ENCODE measurements around the gene TMEM120B.

TMEM120B gene

DNA sequence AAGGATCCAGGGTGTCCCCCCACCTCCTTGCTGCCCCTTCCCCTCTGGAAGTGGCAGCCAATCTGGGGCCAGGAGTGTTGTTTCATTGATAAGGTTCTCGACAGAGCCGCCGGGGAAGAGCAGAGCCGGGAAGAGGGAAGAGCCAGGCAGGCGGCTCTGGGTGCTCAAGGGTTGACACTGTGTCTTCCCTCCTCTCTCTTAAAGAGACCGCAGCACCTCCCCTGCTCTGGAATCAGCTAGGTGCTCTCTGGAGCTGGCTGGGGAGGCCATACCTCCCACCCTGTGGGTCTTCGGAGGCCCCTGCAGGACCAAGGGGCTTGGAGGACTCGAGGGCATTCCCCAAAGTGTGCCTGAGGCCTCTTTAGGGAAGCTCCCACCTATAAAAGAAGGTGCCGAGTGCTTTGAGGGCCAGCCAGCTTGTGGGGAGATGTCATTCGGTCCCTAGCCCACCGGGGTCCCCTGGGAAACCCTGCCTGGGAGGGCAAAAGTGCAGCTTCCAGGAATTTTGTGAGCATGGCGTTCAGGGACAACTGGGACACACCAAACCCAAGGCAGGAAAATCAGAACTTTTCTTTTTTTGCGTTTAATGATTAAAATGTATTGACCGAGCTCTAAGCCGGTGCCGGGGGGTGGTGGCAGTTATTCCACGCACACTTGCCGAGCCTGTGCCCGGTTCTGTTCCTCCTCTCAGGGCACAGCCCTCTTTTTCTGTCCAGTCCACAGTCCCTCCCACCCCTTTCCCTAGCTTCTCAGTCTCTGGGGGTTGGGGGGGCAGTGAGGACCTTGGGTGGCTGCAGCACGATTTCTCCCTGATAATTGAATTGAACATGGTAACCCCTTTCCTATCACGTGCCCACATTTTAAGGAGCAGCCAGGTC is 94.2 kb downstream of the TMEM120B start:
- Histone ChIP-seq H3K4me3 (ENCODE audit: low read length) (no peak overlapping the region), H2BK15ac (replicated peaks; ENCODE audit: low read depth) (no peak overlapping the region), H3K56ac (ENCODE audit: low read length) (peak overlapping the region; percentile 73), H2BK5ac (ENCODE audit: low read length) (peak overlapping the region; percentile 62), H3K27ac (ENCODE audit: low read depth, low read length) (no peak overlapping the region), H4K5ac (ENCODE audit: low read length) (no peak overlapping the region), H3K4ac (ENCODE audit: low read depth, low read length) (no peak overlapping the region), H4K8ac (ENCODE audit: low read depth, low read length) (no peak overlapping the region), H3K79me2 (ENCODE audit: control insufficient read depth, insufficient read depth, low read length) (peaks cover 64% of the 10 kb centered on the region), H3K36me3 (ENCODE audit: control insufficient read depth, insufficient read depth, low read length) (peaks cover 2% of the 10 kb centered on the region), H2AK5ac (ENCODE audit: low read length) (no peak overlapping the region), H3K23ac (ENCODE audit: low read length) (peak overlapping the region; percentile 89), H3K9ac (ENCODE audit: low read length) (peak overlapping the region; percentile 66), H3K4me2 (ENCODE audit: low read length) (peak overlapping the region; percentile 45), H3K27me3 (ENCODE audit: insufficient read depth, low read length, poor library complexity) (no peaks in the 10 kb centered on the region), H3K18ac (ENCODE audit: low read length) (no peak overlapping the region), H3K4me1 (ENCODE audit: control insufficient read depth, low read depth, low read length) (peaks cover 7% of the 10 kb centered on the region), H2BK120ac (ENCODE audit: low read depth, low read length) (no peak overlapping the region), H3K79me1 (ENCODE audit: low read length) (peaks cover 24% of the 10 kb centered on the region)
- WGBS (ENCODE audit: extremely low coverage, insufficient coverage, low lambda C conversion rate): no CpG with 5 or more reads among the region's 21 CpGs
- peak; percentile 60 for DNase-seq

- Histone ChIP-seq H3K36me3 (ENCODE audit: control insufficient read depth, insufficient read depth, low read length) (peaks cover 2% of the 10 kb centered on the region), H3K56ac (ENCODE audit: low read length) (peak overlapping the region; percentile 27), H2BK120ac (ENCODE audit: low read depth, low read length) (no peak overlapping the region), H2AK5ac (ENCODE audit: low read length) (no peak overlapping the region), H3K23ac (ENCODE audit: low read length) (no peak overlapping the region), H3K4me3 (ENCODE audit: low read length) (no peak overlapping the region), H3K27me3 (ENCODE audit: insufficient read depth, low read length, poor library complexity) (no peaks in the 10 kb centered on the region), H3K4ac (ENCODE audit: low read depth, low read length) (no peak overlapping the region), H4K8ac (ENCODE audit: low read depth, low read length) (no peak overlapping the region), H3K27ac (ENCODE audit: low read depth, low read length) (no peak overlapping the region), H2BK15ac (replicated peaks; ENCODE audit: low read depth) (no peak overlapping the region), H3K79me2 (ENCODE audit: control insufficient read depth, insufficient read depth, low read length) (peaks cover 63% of the 10 kb centered on the region), H3K4me2 (ENCODE audit: low read length) (no peak overlapping the region), H3K4me1 (ENCODE audit: control insufficient read depth, low read depth, low read length) (peaks cover 7% of the 10 kb centered on the region), H3K9ac (ENCODE audit: low read length) (peak overlapping the region; percentile 14), H2BK5ac (ENCODE audit: low read length) (no peak overlapping the region), H3K79me1 (ENCODE audit: low read length) (peaks cover 24% of the 10 kb centered on the region), H4K5ac (ENCODE audit: low read length) (no peak overlapping the region), H3K18ac (ENCODE audit: low read length) (no peak overlapping the region)
- DNase-seq: no peak
- WGBS (ENCODE audit: extremely low coverage, insufficient coverage, low lambda C conversion rate): no CpG with 5 or more reads among the region's 14 CpGs
Observed at GRCh38 chr12:121807642-121808347, 95.2 kb downstream of the TMEM120B start.

DNA sequence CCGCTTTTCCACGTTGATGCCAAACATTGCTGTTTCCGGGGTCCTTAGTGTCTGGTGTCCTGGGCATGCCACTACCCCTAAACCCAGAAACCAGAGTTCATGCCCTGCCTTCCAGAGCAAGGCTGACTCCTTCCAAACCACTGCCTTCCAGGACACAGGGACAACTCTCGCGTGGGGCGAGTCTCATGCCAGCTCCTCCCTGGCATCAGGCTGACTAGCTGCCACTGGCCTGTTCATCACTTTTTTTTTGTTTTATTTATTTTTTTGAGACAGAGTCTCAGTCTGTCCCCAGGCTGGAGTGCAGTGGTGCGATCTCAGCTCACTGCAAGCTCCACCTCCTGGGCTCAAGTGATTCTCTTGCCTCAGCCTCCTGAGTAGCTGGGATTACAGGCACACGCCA is 96.1 kb downstream of the TMEM120B start:
- no peak overlapping the region for H3K4ac ChIP-seq (ENCODE audit: low read depth, low read length)
- no peak overlapping the region for H2AK5ac ChIP-seq (ENCODE audit: low read length)
- H2BK120ac ChIP-seq (ENCODE audit: low read depth, low read length): no peak overlapping the region
- H3K4me1 ChIP-seq (ENCODE audit: control insufficient read depth, low read depth, low read length): peaks cover 7% of the 10 kb centered on the region
- no CpG with 5 or more reads among the region's 8 CpGs for WGBS (ENCODE audit: extremely low coverage, insufficient coverage, low lambda C conversion rate)
- H2BK15ac ChIP-seq (replicated peaks; ENCODE audit: low read depth): no peak overlapping the region
- no peak overlapping the region for H4K8ac ChIP-seq (ENCODE audit: low read depth, low read length)
- no peak overlapping the region for H3K27ac ChIP-seq (ENCODE audit: low read depth, low read length)
- H3K9ac ChIP-seq (ENCODE audit: low read length): no peak overlapping the region
- peaks cover 28% of the 10 kb centered on the region for H3K79me1 ChIP-seq (ENCODE audit: low read length)
- H3K56ac ChIP-seq (ENCODE audit: low read length): no peak overlapping the region
- H3K27me3 ChIP-seq (ENCODE audit: insufficient read depth, low read length, poor library complexity): no peaks in the 10 kb centered on the region
- H3K79me2 ChIP-seq (ENCODE audit: control insufficient read depth, insufficient read depth, low read length): peaks cover 71% of the 10 kb centered on the region
- DNase-seq: no peak
- no peak overlapping the region for H3K4me3 ChIP-seq (ENCODE audit: low read length)
- peaks cover 2% of the 10 kb centered on the region for H3K36me3 ChIP-seq (ENCODE audit: control insufficient read depth, insufficient read depth, low read length)
- no peak overlapping the region for H3K23ac ChIP-seq (ENCODE audit: low read length)
- H3K18ac ChIP-seq (ENCODE audit: low read length): no peak overlapping the region
- no peak overlapping the region for H2BK5ac ChIP-seq (ENCODE audit: low read length)
- no peak overlapping the region for H3K4me2 ChIP-seq (ENCODE audit: low read length)
- no peak overlapping the region for H4K5ac ChIP-seq (ENCODE audit: low read length)

- Histone ChIP-seq H3K79me1 (ENCODE audit: low read length) (peaks cover 34% of the 10 kb centered on the region), H3K4ac (ENCODE audit: low read depth, low read length) (no peak overlapping the region), H2BK5ac (ENCODE audit: low read length) (no peak overlapping the region), H3K36me3 (ENCODE audit: control insufficient read depth, insufficient read depth, low read length) (peaks cover 2% of the 10 kb centered on the region), H3K4me3 (ENCODE audit: low read length) (no peak overlapping the region), H3K4me1 (ENCODE audit: control insufficient read depth, low read depth, low read length) (peaks cover 7% of the 10 kb centered on the region), H3K18ac (ENCODE audit: low read length) (no peak overlapping the region), H4K5ac (ENCODE audit: low read length) (no peak overlapping the region), H4K8ac (ENCODE audit: low read depth, low read length) (no peak overlapping the region), H3K4me2 (ENCODE audit: low read length) (no peak overlapping the region), H3K9ac (ENCODE audit: low read length) (no peak overlapping the region), H2BK15ac (replicated peaks; ENCODE audit: low read depth) (no peak overlapping the region), H2BK120ac (ENCODE audit: low read depth, low read length) (no peak overlapping the region), H3K27me3 (ENCODE audit: insufficient read depth, low read length, poor library complexity) (no peaks in the 10 kb centered on the region), H3K23ac (ENCODE audit: low read length) (no peak overlapping the region), H2AK5ac (ENCODE audit: low read length) (no peak overlapping the region), H3K56ac (ENCODE audit: low read length) (no peak overlapping the region), H3K79me2 (ENCODE audit: control insufficient read depth, insufficient read depth, low read length) (peaks cover 74% of the 10 kb centered on the region), H3K27ac (ENCODE audit: low read depth, low read length) (no peak overlapping the region)
- no CpG with 5 or more reads among the region's 27 CpGs for WGBS (ENCODE audit: extremely low coverage, insufficient coverage, low lambda C conversion rate)
- no peak for DNase-seq
Observed at GRCh38 chr12:121809712-121810116, 97.2 kb downstream of the TMEM120B start.

- no CpG with 5 or more reads among the region's 33 CpGs for WGBS (ENCODE audit: extremely low coverage, insufficient coverage, low lambda C conversion rate)
Observed at GRCh38 chr12:121810234-121810817, 97.8 kb downstream of the TMEM120B start.

More at GRCh38 chr12:121810234-121810817, 97.8 kb downstream of the TMEM120B start:
- Histone ChIP-seq H3K18ac (ENCODE audit: low read length) (no peak overlapping the region), H3K36me3 (ENCODE audit: control insufficient read depth, insufficient read depth, low read length) (peaks cover 2% of the 10 kb centered on the region), H3K4me2 (ENCODE audit: low read length) (no peak overlapping the region), H3K23ac (ENCODE audit: low read length) (no peak overlapping the region), H2BK120ac (ENCODE audit: low read depth, low read length) (no peak overlapping the region), H4K8ac (ENCODE audit: low read depth, low read length) (no peak overlapping the region), H3K9ac (ENCODE audit: low read length) (peak overlapping the region; percentile 17), H3K56ac (ENCODE audit: low read length) (peak overlapping the region; percentile 19), H4K5ac (ENCODE audit: low read length) (no peak overlapping the region), H3K79me1 (ENCODE audit: low read length) (peaks cover 34% of the 10 kb centered on the region), H2BK15ac (replicated peaks; ENCODE audit: low read depth) (no peak overlapping the region), H3K4ac (ENCODE audit: low read depth, low read length) (no peak overlapping the region), H3K27ac (ENCODE audit: low read depth, low read length) (no peak overlapping the region), H2BK5ac (ENCODE audit: low read length) (no peak overlapping the region), H2AK5ac (ENCODE audit: low read length) (no peak overlapping the region), H3K79me2 (ENCODE audit: control insufficient read depth, insufficient read depth, low read length) (peaks cover 69% of the 10 kb centered on the region), H3K4me1 (ENCODE audit: control insufficient read depth, low read depth, low read length) (peaks cover 7% of the 10 kb centered on the region), H3K27me3 (ENCODE audit: insufficient read depth, low read length, poor library complexity) (no peaks in the 10 kb centered on the region), H3K4me3 (ENCODE audit: low read length) (no peak overlapping the region)
- DNase-seq: no peak
